ENCODE data around the gene RWDD1.

RWDD1 gene

DNA sequence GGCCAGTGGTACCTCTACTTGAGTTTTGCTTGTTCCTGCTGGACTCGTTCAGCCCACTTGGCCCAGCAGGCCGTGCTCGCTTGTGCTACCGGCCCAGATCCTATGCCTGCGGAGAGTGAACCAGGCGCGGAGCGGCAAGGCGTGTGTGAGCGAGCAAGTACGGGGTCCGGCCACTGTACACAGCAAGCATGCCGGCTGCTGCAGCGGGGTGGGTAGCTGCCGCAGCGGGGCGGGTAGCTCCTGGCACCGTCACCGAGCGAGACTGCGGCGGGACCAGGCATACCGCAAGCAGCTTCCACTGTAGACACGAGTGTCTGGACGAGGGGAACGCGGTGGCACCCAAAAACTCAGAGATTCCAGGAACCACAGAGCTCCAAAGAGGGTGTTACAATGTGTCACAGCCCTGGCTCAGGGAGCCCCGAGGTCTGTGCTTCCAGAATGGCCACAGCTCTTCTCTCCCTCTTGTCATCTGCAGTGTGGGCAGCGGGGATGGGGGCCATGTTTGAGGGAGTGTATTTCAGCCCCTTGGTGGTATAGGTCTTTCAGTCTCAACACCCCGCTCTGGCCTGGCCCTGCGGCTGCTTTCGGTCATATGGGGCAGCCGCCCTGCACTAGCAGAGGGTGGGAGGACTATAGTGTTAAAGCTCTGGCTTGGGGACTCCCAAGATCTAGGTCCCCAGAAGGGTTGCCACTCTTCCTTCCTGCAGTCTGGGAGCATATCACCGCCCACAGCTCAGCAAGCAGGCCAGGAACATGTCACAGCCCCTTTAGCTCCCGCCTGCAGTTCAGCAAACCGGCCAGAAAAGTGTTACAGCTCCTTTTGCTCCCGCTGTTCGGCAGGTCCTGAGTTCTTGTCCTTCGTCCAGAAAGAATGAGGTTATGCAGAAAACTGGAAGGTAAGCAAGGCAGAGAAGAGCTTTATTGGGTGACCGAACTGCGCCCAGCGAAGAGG, 6.1 kb upstream of the RWDD1 start:
- H3K4me3 ChIP-seq (replicated peaks; ENCODE audit: low read depth, low read length): no peak overlapping the region
- no peaks in the 10 kb centered on the region for H3K36me3 ChIP-seq (ENCODE audit: control insufficient read depth, insufficient read depth, low read length)
- TF ChIP-seq, protein P1, sequence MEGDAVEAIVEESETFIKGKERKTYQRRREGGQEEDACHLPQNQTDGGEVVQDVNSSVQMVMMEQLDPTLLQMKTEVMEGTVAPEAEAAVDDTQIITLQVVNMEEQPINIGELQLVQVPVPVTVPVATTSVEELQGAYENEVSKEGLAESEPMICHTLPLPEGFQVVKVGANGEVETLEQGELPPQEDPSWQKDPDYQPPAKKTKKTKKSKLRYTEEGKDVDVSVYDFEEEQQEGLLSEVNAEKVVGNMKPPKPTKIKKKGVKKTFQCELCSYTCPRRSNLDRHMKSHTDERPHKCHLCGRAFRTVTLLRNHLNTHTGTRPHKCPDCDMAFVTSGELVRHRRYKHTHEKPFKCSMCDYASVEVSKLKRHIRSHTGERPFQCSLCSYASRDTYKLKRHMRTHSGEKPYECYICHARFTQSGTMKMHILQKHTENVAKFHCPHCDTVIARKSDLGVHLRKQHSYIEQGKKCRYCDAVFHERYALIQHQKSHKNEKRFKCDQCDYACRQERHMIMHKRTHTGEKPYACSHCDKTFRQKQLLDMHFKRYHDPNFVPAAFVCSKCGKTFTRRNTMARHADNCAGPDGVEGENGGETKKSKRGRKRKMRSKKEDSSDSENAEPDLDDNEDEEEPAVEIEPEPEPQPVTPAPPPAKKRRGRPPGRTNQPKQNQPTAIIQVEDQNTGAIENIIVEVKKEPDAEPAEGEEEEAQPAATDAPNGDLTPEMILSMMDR (IDR thresholded peaks at IDR 0.05; ENCODE audit: insufficient read depth, low read length, poor library complexity, severe bottlenecking): no peak
- peak; percentile 14 for DNase-seq (ENCODE audit: extremely low read depth, insufficient read length)
- H3K27me3 ChIP-seq (replicated peaks; ENCODE audit: control insufficient read depth, insufficient read depth, low read length): no peaks in the 10 kb centered on the region

DNA sequence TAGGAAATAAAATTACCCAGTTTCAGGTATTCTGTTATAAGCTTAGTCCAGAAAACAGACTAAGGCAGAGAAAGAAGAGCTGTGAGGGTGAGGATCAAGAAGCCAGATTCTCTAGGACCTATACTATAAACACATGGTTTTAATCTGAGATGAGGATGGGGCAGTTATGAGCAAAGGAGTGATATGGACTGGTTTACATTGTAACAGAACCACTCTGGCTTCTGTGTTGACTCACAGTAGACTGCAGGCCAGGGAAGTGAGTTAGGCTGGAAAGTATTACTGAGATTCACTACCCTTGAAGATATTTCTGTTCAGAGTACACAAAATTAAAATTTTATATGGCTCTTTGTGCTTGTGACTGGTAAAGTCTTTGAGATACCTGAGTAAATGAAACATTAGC, 3.2 kb upstream of the RWDD1 start:
- no peak for DNase-seq (ENCODE audit: extremely low read depth, insufficient read length)

DNA sequence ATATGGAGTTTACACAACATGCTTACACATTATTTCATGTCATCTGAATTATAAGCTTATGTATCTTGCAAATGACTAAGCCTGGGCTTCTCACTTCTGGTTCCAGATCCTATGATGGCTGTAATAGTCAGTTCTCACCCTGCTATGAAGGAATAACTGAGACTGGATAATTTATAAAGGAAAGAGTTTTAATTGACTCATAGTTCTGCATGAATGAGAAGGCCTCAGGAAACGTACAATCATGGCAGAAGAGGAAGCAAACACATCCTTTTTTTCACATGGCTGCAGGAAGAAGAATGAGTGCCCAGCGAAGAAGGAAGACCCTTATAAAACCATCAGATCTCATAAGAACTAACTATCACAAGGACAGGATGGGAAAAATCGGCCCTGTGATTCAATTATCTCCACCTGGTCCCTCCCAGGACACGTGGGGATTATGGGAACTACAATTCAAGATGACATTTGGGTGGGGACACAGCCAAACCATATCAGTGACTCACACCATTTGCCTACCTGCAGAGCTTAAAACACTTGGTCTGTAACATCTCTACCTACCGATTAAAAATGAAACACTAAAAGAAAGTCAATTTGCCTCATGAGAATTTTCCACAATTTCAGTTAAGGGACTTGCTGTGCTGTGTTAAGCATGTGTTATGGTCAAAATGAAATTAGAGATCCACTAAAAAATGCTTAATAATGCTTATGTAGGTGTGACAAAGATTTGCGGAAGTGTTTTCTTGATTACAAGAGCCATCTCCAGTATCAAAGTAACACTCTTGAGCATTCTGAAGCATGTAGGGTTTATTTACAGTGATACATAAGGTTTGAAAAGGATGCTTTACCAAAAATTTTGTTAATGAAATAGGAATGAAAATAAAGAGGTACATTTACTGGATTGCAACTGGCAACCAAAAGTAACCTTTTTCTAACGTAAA, 2.2 kb upstream of the RWDD1 start:
- no peaks in the 10 kb centered on the region for H3K36me3 ChIP-seq (ENCODE audit: control insufficient read depth, insufficient read depth, low read length)
- TF ChIP-seq, protein P1 (IDR thresholded peaks at IDR 0.05; ENCODE audit: insufficient read depth, low read length, poor library complexity, severe bottlenecking): no peak
- H3K4me3 ChIP-seq (replicated peaks; ENCODE audit: low read depth, low read length): no peak overlapping the region
- DNase-seq (ENCODE audit: extremely low read depth, insufficient read length): no peak
- H3K27me3 ChIP-seq (replicated peaks; ENCODE audit: control insufficient read depth, insufficient read depth, low read length): no peaks in the 10 kb centered on the region

More for the DNA sequence above, 3.2 kb upstream of the RWDD1 start:
- TF ChIP-seq, protein P1 (IDR thresholded peaks at IDR 0.05; ENCODE audit: insufficient read depth, low read length, poor library complexity, severe bottlenecking): no peak
- H3K27me3 ChIP-seq (replicated peaks; ENCODE audit: control insufficient read depth, insufficient read depth, low read length): no peaks in the 10 kb centered on the region
- H3K36me3 ChIP-seq (ENCODE audit: control insufficient read depth, insufficient read depth, low read length): no peaks in the 10 kb centered on the region
- H3K4me3 ChIP-seq (replicated peaks; ENCODE audit: low read depth, low read length): no peak overlapping the region

DNA sequence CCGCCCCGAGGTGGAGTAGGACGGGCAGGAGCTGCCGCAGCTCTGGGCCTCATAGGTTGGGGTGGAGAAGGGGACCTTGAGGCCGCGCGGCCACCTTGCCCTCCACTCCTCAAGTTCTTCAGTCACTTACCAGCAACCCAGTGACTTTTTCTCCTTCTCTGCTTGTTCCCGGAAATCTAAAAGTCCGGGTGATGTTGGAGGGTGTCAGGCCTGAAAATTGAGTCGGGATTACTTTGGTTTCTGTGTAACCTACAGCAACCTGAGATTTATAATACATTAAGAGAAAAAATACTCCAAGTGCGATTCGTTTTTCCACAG, 338 bp downstream of the RWDD1 start:
- no peak for DNase-seq (ENCODE audit: extremely low read depth, insufficient read length)
- H3K36me3 ChIP-seq (ENCODE audit: control insufficient read depth, insufficient read depth, low read length): peaks cover under 1% of the 10 kb centered on the region
- TF ChIP-seq, protein P1 (IDR thresholded peaks at IDR 0.05; ENCODE audit: insufficient read depth, low read length, poor library complexity, severe bottlenecking): no peak
- H3K27me3 ChIP-seq (replicated peaks; ENCODE audit: control insufficient read depth, insufficient read depth, low read length): no peaks in the 10 kb centered on the region
- peak overlapping the region; percentile 75 for H3K4me3 ChIP-seq (replicated peaks; ENCODE audit: low read depth, low read length)

DNA sequence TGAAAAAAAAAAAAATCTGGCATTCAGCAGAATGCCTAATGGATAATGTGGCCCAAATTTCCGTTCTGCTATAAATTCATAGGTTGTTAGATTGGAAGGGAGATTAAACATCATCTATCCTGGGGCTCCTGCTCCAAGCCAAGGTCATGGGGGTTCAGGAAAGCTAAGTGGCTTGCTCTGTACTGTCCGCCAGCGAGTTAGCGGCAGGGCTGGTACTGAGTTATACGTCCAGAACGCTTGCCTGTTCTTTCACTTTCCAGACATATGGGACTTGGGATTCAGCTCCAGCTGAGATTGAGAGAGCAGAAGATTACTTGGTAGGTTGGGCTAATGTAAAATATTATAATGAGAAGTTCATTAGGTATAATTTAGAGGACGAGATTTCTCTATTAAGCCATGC, 858 bp downstream of the RWDD1 start:
- peaks cover 2% of the 10 kb centered on the region for H3K36me3 ChIP-seq (ENCODE audit: control insufficient read depth, insufficient read depth, low read length)
- no peak for DNase-seq (ENCODE audit: extremely low read depth, insufficient read length)
- peak overlapping the region; percentile 75 for H3K4me3 ChIP-seq (replicated peaks; ENCODE audit: low read depth, low read length)
- TF ChIP-seq, protein P1 (IDR thresholded peaks at IDR 0.05; ENCODE audit: insufficient read depth, low read length, poor library complexity, severe bottlenecking): no peak
- H3K27me3 ChIP-seq (replicated peaks; ENCODE audit: control insufficient read depth, insufficient read depth, low read length): no peaks in the 10 kb centered on the region
